Amygdala (tissue), 56 donors: Measurements from ENCODE around the gene SFMBT1.
A peak's percentile ranks its signal among the peaks of the same experiment; 100 is the strongest.
"Not testable (repeated sequence)": the region's sequence is repeated elsewhere in the genome, so short reads cannot be mapped to it uniquely, and the experiment has no call there.

Experiments
- DNase-seq, 56 donors: peaks; one replicate each; lab custom pipeline; 2025; lab: John Stamatoyannopoulos, UW

SFMBT1 gene

GRCh38 chr3:53074761-53075742 is 29.2 kb upstream of the SFMBT1 start:
- DNase-seq = peak in 1 of 56 donors; percentile 29

DNA sequence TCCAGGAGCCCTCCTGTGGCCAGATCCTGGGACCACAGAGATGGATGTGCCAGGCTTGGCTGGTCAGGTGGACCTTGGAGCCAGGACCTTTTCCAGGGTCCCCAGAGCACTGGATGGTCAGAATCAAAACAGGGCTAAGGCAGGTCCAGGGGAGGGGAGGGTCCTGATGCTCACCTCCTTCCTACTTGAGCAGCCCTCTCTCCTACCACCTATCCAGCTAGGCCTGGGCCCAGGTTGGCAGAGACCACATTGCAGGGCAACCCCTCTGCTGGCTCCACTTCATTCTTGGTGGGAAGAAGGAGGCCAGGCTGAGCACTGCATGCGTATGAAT is 28.5 kb upstream of the SFMBT1 start:
- no peak for DNase-seq

- DNase-seq = no peak
Observed at GRCh38 chr3:53073553-53074365, 27.9 kb upstream of the SFMBT1 start.

- DNase-seq = peak in 46 of 56 donors; percentile 12 to 83 (median 57)
Observed at GRCh38 chr3:53072653-53073552, 27.0 kb upstream of the SFMBT1 start.

- DNase-seq = no peak
Observed at GRCh38 chr3:53071882-53072431, 26.1 kb upstream of the SFMBT1 start.

GRCh38 chr3:53069422-53070068 is 23.7 kb upstream of the SFMBT1 start:
- no peak for DNase-seq

GRCh38 chr3:53068176-53068575 is 22.3 kb upstream of the SFMBT1 start:
- DNase-seq = no peak

- no peak for DNase-seq
Observed at GRCh38 chr3:53067567-53067966, 21.7 kb upstream of the SFMBT1 start.

- no peak for DNase-seq
Observed at GRCh38 chr3:53065841-53066480, 20.1 kb upstream of the SFMBT1 start.

- no peak for DNase-seq
Observed at GRCh38 chr3:53062905-53063304, 17.0 kb upstream of the SFMBT1 start.

DNA sequence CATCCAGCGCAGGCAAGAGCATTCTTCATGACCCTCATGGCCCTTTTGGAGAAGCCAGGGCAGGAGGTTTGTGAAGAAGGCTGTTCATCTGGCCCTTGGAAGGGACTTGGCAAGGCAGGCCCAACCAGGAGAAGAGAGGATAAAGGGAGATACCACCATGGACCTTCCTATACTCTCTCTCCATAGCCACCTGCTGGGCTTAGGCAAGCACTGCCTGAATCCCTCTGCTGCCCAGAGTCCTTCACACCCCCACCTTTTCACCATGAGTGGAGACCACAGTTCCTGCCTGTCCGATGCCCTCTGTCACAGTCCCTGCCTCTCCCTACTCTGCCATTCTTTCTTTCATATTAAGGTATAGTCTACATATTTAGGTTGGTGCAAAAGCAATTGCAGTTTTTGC is 10.6 kb upstream of the SFMBT1 start:
- DNase-seq = no peak

DNA sequence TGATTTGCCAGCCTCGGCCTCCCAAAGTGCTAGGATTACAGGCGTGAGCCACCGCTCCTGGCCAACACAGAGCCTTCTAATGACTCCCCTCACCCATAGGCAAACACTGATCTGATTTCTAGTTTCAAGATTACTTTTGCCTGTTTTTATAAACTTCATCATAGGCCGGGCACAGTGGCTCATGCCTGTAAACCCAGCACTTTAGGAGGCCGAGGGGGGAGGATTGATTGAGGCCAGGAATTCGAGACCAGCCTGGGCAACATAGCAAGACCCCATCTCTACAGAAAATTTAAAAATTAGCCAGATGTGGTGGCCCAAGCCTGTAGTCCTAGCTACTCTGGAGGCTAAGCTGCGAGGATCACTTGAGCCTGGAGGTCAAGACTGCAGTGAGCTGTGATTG is 8.4 kb upstream of the SFMBT1 start:
- not testable (repeated sequence) for DNase-seq

DNA sequence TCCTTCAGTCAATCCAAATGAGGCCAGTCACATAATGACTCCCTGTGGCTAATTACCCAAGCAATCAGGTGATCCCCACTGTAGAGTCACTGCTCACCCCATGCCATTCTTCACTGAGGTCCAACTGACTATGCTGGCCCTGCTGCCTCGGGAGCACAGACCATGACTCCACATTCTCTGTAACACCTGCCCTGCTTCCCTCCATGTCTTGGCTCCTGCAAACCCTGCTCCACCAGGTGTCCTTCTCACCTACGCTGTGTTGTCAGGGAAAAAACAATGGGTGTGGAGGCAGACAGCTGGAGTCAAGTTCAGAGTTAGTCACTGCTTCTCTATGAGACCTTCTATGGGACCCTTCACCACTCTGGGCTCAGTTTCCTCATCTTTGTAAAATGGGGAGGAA is 6.1 kb upstream of the SFMBT1 start:
- DNase-seq = no peak

GRCh38 chr3:53049987-53050386 is 4.1 kb upstream of the SFMBT1 start:
- no peak for DNase-seq

GRCh38 chr3:53046171-53047170 is 598 bp upstream of the SFMBT1 start:
- peak in 38 of 56 donors; percentile 11 to 70 (median 39) for DNase-seq

- peak in 43 of 56 donors; percentile 8 to 71 (median 47) for DNase-seq
Observed at GRCh38 chr3:53044711-53045517, 959 bp downstream of the SFMBT1 start.

DNA sequence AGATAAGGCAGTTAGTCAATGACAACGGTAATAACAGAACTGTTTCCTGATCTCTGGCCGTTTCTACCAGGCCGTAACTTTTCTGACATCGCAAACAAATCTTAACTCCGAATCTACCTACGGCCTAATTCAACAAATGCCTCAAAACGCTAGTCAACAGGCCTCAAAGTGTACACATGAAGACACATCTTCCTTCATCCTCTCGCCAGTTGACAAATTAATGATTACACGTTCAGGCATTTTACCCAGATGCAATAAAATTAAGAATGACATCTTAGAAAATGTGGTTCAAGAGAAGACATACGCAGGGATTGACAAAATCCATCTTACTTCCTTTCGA is 1.5 kb downstream of the SFMBT1 start:
- DNase-seq = no peak
